GM19238 (cell line): ENCODE data around the gene COL5A2.
A peak's percentile ranks its signal among the peaks of the same experiment; 100 is the strongest.

Experiments used
- DNase-seq: peaks from one replicate; pipeline ENCODE4 v3.0.0; 2011; ENCODE audit warnings: low spot score; ENCODE audit not compliant: insufficient read length

COL5A2 gene

DNA sequence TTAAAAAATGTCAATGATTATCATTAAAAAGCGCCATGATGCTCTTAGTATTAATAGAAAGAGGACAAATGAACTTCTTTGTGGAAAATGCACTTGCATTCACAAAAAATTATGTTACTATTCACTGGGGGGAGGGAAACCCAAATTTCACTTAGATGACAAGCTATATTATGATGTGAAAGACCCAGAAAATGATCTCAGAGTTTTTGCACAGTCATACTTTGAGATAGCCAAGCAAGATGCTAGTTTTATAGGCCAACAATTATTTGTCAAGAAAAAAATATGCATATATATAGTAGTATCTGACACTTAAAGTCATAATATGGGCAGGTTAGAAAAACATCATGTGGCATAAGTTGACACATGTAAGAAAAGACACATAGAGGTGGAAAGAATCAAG lies 31.6 kb downstream of the COL5A2 start:
- DNase-seq = no peak

DNA sequence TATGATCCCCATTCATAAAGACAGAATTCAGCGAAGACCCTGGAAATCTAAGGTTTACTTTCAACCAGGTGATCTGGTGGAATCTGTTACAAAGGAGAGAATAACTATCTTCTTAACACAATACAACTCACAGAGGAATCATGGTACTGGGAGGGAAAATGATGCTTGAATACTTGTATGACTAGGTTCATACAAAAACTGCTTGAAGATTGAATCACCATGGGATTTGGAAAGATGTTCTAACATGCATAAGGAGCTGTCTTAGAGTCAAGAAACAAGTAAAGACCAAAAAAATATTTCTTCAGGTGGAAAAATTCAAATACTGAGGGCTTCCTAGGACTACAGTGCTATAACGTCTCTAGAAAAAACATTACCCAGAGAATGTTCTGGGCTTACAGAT lies 32.2 kb downstream of the COL5A2 start:
- no peak for DNase-seq

DNA sequence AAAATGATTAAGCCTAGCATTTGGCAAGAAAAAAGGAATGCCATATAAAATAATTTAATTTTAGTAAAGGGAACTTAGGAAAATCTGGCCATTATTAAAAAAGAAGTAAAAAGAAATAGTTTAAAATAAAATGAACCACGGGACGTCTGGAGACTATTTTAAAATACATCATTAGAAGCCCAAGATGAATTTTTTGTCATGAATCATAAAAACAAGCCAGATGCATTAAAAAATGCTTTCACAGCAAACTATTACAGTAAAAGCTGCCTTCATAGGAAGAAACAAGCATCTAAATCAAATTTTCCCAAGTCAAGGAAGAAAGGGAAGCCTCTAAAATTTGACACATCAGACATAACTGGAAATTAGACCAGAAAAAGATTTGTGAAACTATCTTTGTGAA lies 33.0 kb downstream of the COL5A2 start:
- DNase-seq = no peak

- no peak for DNase-seq
Measured at GRCh38 chr2:189144700-189145211, 34.8 kb downstream of the COL5A2 start.

GRCh38 chr2:189143925-189144324 lies 35.6 kb downstream of the COL5A2 start:
- DNase-seq = no peak

- peak; percentile 4 for DNase-seq
Measured at GRCh38 chr2:189142893-189143759, 36.4 kb downstream of the COL5A2 start.

DNA sequence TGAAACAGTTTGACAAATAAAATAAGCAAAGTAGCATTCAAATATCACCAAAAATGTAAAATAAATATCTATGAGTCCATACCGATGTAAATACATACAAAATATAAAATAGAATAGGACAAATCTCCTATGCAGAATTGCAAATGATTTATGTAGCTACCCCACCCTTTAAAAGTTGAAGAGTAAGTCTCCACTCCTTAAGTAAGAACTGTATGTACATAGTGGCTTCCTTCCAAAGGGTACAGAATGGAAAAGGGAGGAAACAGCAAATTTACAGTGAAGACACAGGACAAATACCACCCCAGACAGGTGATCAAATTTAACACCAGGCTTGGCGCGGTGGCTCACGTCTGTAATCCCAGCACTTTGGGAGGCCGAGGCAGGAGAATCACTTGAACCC lies 40.8 kb downstream of the COL5A2 start:
- DNase-seq = no peak

DNA sequence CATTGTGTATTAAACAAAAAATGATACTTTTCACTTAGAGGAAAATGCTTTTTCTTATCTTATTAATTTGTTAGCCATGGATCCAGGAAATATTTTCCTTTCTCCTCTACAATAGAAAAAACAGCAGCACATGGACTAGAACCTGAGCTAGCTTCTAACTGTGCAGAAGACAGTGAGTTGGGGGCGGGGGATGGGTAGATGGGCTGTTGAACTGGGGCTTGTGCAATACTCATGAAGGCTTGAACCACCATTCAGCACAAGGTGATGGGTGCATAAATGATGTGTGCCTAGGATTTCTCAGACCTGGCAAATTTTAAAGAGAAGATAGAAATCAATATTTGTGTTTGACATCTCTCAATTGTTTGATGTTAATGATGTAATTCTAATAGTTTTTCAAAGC lies 42.0 kb downstream of the COL5A2 start:
- no peak for DNase-seq

- DNase-seq = no peak
Measured at GRCh38 chr2:189134485-189134884, 45.1 kb downstream of the COL5A2 start.

- no peak for DNase-seq
Measured at GRCh38 chr2:189131991-189132390, 47.6 kb downstream of the COL5A2 start.

GRCh38 chr2:189129971-189130370 lies 49.6 kb downstream of the COL5A2 start:
- DNase-seq = no peak

DNA sequence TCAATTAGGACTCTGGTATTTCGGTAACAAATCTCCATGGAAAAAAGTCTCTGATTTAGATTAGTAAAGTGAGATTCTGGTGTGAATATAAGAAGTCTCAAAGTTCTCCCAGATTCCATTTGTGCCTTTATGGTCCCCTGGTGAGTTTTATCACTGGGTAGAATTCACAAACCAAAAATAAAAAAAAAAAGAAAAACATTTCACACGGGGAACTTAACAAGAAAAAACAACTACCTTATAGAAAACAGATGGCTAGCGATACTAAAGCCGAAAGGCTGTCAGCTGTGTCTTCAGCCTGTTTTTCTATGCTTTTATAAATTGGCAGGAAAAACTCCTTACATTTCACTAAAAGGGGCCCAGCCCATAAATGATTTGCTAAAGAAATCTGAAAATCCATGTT lies 50.6 kb downstream of the COL5A2 start:
- no peak for DNase-seq

DNA sequence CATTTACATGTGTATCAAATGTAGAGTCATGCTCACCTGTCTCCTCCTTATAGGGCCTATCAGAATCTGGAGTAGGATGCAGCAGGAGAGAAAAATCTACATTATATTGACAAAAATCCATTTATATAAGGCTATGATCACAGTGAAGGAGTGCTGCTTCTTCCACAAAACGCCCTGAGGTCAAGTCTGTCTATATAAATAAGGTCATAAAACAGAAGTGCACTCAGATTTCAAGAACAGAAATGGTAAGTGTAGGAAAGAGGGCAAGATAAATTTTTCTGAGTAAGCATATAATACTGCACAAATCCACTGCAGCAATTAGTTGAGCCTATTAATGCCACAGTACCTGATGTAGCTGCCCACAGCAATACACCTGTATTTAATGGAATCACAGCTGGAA lies 51.8 kb downstream of the COL5A2 start:
- no peak for DNase-seq

DNA sequence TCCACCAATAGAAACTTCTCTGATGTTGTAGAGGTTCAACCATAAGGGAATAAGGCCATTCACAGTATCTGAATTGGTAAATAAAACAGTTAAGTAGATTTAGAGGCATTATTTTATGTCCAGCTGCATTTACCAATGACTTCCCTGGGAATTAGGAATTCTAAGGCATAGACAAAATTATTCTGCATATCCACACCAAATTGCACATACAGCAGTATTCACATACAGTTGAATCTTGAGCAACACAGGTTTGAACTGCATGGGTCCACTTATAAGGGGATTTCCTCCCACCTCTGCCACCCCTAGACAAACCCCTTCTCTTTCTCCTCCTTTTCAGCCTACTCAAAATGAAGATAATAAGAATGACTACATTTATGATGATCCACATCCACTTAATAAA lies 54.4 kb downstream of the COL5A2 start:
- DNase-seq = no peak

GRCh38 chr2:189124175-189124574 lies 55.4 kb downstream of the COL5A2 start:
- no peak for DNase-seq

GRCh38 chr2:189118386-189118785 lies 61.2 kb downstream of the COL5A2 start:
- DNase-seq = no peak

DNA sequence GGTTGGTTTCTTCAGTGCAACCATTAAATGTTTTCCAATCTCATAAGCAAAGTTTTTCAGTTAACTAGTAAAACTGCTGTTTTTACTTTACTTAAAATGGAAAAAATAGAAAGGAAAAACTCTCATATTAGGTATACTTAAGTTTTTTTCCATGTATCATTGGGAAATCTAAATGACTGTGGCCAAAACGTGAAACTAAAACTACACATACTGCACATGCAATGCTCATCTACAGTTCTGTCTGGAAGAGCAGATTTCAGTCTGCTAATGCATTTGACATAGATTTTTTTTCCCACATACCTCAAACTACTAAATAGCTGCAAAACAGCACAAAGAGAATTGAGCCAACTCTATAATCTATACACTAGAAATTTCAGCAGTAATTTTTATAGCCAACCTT lies 62.6 kb downstream of the COL5A2 start:
- DNase-seq = no peak

GRCh38 chr2:189116087-189116486 lies 63.5 kb downstream of the COL5A2 start:
- no peak for DNase-seq

DNA sequence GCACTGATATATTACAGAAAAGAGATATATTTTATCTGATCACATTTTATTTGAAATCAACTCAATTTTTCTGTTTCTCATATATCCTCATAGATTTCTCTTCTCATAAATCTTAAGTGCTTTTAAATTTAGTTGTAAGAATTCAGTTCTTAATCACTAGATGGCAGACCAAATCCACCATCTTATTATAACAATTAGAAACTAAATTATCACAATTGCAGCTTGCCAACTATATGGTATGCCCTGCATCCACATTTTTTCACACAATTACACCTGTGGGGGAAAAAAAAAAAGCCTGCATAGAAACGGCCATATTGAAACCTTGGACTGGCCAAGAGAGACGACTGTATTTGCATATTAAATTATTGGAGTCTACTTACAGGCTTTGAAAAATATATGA lies 64.4 kb downstream of the COL5A2 start:
- no peak for DNase-seq

DNA sequence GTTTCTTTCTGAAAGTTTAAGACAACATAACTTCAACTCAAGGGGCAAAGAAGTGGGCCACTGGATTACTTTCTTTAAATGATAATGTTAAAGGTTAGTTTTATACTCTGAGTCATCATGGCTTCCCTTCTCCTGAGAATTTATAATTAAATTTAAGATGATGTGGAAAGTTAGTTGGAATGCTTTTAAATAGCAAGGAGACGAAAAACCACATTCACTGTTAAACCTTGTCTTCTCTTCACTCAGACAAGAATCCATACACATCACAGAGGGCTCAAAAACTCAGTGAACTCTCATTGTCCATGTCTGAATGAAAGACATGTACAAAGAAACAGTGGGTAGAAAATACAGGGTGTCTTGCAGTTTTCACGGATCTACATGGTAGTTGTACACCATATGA lies 65.6 kb downstream of the COL5A2 start:
- DNase-seq = no peak

GRCh38 chr2:189111063-189111715 lies 68.4 kb downstream of the COL5A2 start:
- DNase-seq = no peak

DNA sequence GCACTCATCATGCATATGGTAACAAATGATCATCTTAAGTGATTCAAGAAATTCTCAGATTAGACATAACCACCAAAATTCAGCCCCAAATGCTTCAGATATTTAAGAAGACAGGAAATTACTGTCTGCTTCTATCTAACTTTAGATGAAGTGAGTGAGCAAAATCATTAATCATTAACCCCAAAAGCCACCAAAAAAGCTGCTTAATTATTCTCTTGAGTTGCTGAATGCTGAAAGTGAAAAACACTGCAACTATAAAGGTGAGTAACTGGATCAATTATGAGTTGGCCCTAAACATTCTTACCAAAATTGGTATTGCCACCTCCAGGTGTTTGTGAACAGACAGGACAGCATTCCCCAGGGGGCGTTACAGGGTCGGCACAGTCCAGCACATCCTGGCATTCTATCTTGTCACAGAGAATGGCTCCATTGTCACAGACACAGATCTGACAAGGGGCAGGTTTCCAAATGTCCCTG lies 69.6 kb downstream of the COL5A2 start:
- no peak for DNase-seq

GRCh38 chr2:189104934-189105333 lies 74.6 kb downstream of the COL5A2 start:
- no peak for DNase-seq
